SK-N-SH (cell line): Measurements from ENCODE around the gene LRMDA. TPM values are rescaled to one million over a fixed set of nuclear protein-coding genes. Genes with fewer than 3 reads are reported as not detected.
A peak's percentile ranks its signal among the peaks of the same experiment; 100 is the strongest.

Source experiments
- MEF2A ChIP-seq: IDR thresholded peaks from 2 replicates; pipeline ENCODE4 v1.4.0; 2012; ENCODE audit warnings: low read depth, borderline replicate concordance
- NRF1 ChIP-seq: IDR thresholded peaks from 2 replicates; pipeline ENCODE4 v1.6.1; 2012; ENCODE audit warnings: low read depth, mild to moderate bottlenecking, low read length
- RFX5 ChIP-seq: IDR thresholded peaks from 2 replicates; pipeline ENCODE4 v1.6.1; 2012; ENCODE audit warnings: mild to moderate bottlenecking, improper control_type of control experiment, low read length
- RXRA ChIP-seq: IDR thresholded peaks from 2 replicates; pipeline ENCODE4 v1.4.0; 2012; ENCODE audit warnings: low read depth, mild to moderate bottlenecking, borderline replicate concordance
- TAF1 ChIP-seq: IDR thresholded peaks from 2 replicates; pipeline ENCODE4 v1.6.1; 2012; ENCODE audit warnings: low read depth, mild to moderate bottlenecking, low read length, moderate library complexity, borderline replicate concordance
- YY1 ChIP-seq: IDR thresholded peaks from 2 replicates; pipeline ENCODE4 v1.4.0; 2012; ENCODE audit warnings: low read depth, mild to moderate bottlenecking
- polyA plus RNA-seq, 3 experiments: library from polyadenylated mRNA; depleted of rRNA; stranded (reverse); fragments of >200 nt; gene quantifications; 2 replicates each; pipeline ENCODE4 v1.2.3, GENCODE V29; 2012
- TF ChIP-seq, protein P1 (sequence below): IDR thresholded peaks from 2 replicates; pipeline ENCODE4 v1.6.1; 2012; ENCODE audit warnings: mild to moderate bottlenecking, low read depth, low read length, moderate library complexity
- TF ChIP-seq, protein P2 (sequence below): IDR thresholded peaks from 2 replicates; pipeline ENCODE4 v1.4.0; 2012; ENCODE audit warnings: low read depth
- TF ChIP-seq, protein P3 (sequence below): fragments of 200-600 bp; sonication (generic); IDR thresholded peaks from 2 replicates; pipeline ENCODE4 v1.6.1; 2017; ENCODE audit warnings: antibody characterized with exemption, mild to moderate bottlenecking, moderate library complexity
- TF ChIP-seq, protein P4 (sequence below): fragments of 150-350 bp; IDR thresholded peaks from 2 replicates; pipeline ENCODE4 v1.6.1; 2016; ENCODE audit warnings: mild to moderate bottlenecking, low read depth, low read length
- TF ChIP-seq, protein P5 (sequence below): IDR thresholded peaks from 2 replicates; pipeline ENCODE4 v1.4.0; 2012; ENCODE audit warnings: low read depth, borderline replicate concordance

Gene LRMDA
- polyA plus RNA-seq, 1 of the 3 experiments (the other 2 are of a cell fraction): 0.95 TPM

DNA sequence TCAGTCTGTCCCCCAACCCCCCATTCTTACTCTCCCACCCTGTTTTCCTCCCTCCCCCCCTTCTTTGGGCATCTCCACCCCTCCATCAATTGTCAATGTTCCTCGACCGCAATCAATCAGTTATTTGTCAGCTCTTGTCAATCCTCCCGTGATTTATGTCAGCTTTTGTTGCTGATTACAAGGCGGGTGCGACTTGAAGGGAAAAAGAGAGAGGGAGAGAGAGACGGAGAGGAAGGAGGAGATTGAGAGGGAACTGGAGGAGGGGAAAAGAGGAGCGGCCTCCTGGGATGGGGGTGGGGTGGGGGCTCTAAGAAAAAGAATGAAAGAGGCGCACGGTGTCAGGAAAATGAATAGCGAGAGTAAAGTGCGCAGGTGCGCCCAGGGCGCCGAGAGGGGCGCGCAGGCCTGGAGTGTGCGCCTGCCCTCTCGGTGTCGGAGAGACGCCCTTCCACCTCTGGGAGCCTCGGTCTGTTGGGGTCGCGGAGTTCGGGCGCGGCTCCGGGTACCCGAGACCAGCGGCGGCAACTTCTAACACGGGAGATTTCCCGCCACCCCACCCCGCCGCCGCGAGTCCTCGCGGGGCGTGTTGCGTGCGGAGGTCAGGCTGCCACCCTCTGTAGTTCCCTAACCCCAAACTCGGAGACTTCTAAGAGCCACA lies 28.8 kb upstream of the LRMDA start (continued):
- TF ChIP-seq, protein P1, sequence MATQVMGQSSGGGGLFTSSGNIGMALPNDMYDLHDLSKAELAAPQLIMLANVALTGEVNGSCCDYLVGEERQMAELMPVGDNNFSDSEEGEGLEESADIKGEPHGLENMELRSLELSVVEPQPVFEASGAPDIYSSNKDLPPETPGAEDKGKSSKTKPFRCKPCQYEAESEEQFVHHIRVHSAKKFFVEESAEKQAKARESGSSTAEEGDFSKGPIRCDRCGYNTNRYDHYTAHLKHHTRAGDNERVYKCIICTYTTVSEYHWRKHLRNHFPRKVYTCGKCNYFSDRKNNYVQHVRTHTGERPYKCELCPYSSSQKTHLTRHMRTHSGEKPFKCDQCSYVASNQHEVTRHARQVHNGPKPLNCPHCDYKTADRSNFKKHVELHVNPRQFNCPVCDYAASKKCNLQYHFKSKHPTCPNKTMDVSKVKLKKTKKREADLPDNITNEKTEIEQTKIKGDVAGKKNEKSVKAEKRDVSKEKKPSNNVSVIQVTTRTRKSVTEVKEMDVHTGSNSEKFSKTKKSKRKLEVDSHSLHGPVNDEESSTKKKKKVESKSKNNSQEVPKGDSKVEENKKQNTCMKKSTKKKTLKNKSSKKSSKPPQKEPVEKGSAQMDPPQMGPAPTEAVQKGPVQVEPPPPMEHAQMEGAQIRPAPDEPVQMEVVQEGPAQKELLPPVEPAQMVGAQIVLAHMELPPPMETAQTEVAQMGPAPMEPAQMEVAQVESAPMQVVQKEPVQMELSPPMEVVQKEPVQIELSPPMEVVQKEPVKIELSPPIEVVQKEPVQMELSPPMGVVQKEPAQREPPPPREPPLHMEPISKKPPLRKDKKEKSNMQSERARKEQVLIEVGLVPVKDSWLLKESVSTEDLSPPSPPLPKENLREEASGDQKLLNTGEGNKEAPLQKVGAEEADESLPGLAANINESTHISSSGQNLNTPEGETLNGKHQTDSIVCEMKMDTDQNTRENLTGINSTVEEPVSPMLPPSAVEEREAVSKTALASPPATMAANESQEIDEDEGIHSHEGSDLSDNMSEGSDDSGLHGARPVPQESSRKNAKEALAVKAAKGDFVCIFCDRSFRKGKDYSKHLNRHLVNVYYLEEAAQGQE: no peak
- TF ChIP-seq RXRA (no peak), TAF1 (no peak; the same call in 1 of the 2 replicates), YY1 (no peak), RFX5 (no peak), MEF2A (no peak), NRF1 (peak; percentile 65)
- TF ChIP-seq, protein P2, sequence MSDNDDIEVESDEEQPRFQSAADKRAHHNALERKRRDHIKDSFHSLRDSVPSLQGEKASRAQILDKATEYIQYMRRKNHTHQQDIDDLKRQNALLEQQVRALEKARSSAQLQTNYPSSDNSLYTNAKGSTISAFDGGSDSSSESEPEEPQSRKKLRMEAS: no peak
- TF ChIP-seq, protein P3, sequence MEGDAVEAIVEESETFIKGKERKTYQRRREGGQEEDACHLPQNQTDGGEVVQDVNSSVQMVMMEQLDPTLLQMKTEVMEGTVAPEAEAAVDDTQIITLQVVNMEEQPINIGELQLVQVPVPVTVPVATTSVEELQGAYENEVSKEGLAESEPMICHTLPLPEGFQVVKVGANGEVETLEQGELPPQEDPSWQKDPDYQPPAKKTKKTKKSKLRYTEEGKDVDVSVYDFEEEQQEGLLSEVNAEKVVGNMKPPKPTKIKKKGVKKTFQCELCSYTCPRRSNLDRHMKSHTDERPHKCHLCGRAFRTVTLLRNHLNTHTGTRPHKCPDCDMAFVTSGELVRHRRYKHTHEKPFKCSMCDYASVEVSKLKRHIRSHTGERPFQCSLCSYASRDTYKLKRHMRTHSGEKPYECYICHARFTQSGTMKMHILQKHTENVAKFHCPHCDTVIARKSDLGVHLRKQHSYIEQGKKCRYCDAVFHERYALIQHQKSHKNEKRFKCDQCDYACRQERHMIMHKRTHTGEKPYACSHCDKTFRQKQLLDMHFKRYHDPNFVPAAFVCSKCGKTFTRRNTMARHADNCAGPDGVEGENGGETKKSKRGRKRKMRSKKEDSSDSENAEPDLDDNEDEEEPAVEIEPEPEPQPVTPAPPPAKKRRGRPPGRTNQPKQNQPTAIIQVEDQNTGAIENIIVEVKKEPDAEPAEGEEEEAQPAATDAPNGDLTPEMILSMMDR: no peak
- TF ChIP-seq, protein P4, sequence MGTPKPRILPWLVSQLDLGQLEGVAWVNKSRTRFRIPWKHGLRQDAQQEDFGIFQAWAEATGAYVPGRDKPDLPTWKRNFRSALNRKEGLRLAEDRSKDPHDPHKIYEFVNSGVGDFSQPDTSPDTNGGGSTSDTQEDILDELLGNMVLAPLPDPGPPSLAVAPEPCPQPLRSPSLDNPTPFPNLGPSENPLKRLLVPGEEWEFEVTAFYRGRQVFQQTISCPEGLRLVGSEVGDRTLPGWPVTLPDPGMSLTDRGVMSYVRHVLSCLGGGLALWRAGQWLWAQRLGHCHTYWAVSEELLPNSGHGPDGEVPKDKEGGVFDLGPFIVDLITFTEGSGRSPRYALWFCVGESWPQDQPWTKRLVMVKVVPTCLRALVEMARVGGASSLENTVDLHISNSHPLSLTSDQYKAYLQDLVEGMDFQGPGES: no peak
- TF ChIP-seq, protein P5, sequence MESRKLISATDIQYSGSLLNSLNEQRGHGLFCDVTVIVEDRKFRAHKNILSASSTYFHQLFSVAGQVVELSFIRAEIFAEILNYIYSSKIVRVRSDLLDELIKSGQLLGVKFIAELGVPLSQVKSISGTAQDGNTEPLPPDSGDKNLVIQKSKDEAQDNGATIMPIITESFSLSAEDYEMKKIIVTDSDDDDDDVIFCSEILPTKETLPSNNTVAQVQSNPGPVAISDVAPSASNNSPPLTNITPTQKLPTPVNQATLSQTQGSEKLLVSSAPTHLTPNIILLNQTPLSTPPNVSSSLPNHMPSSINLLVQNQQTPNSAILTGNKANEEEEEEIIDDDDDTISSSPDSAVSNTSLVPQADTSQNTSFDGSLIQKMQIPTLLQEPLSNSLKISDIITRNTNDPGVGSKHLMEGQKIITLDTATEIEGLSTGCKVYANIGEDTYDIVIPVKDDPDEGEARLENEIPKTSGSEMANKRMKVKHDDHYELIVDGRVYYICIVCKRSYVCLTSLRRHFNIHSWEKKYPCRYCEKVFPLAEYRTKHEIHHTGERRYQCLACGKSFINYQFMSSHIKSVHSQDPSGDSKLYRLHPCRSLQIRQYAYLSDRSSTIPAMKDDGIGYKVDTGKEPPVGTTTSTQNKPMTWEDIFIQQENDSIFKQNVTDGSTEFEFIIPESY: no peak
